ENCODE data around the gene DCPS. TPM values are rescaled to one million over a fixed set of nuclear protein-coding genes. Genes with fewer than 3 reads are reported as not detected.
A peak's percentile ranks its signal among the peaks of the same experiment; 100 is the strongest.

The DCPS gene
- total and polyA plus RNA-seq, 8 donors = 1.8 to 60.3 (median 12.6) TPM

DNA sequence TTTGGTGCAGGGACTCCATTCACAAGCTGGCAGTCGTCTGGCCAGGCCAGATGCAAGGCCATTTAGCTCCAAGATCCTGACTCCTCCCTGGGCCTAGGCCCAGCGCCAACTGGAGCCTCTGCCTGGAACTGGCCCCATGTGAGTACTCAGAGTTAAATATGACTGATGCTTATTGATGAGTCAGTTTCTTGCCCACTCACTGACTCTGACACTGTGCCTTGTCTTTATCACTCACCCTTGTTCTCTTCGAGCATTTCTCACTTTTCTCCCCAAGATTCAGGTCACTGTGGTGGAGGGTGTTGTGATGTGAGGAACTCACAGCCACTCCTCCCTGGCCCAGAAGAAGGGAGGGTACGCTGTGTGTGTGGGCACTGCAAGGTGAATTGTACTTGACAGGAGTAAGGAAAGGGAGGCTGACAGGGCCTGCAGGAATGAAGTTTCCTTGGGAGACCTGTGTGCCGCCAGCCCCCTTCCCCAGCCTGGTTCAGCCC is 28.4 kb downstream of the DCPS start:
- H3K27ac ChIP-seq = peak overlapping the region in 1 of 5 donors; percentile 31
- peaks cover 0 to 52% (median 40%) of the 10 kb centered on the region in 4 donors for H3K36me3 ChIP-seq
- H3K27me3 ChIP-seq = no peaks in the 10 kb centered on the region
- H3K4me3 ChIP-seq = no peak overlapping the region
- DNase-seq = no peak
- peaks cover 0 to 19% (median 1%) of the 10 kb centered on the region in 4 donors for H3K4me1 ChIP-seq
- TF ChIP-seq POLR2A (IDR thresholded peaks at IDR 0.05) = no peak
- TF ChIP-seq, protein P1, sequence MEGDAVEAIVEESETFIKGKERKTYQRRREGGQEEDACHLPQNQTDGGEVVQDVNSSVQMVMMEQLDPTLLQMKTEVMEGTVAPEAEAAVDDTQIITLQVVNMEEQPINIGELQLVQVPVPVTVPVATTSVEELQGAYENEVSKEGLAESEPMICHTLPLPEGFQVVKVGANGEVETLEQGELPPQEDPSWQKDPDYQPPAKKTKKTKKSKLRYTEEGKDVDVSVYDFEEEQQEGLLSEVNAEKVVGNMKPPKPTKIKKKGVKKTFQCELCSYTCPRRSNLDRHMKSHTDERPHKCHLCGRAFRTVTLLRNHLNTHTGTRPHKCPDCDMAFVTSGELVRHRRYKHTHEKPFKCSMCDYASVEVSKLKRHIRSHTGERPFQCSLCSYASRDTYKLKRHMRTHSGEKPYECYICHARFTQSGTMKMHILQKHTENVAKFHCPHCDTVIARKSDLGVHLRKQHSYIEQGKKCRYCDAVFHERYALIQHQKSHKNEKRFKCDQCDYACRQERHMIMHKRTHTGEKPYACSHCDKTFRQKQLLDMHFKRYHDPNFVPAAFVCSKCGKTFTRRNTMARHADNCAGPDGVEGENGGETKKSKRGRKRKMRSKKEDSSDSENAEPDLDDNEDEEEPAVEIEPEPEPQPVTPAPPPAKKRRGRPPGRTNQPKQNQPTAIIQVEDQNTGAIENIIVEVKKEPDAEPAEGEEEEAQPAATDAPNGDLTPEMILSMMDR (IDR thresholded peaks at IDR 0.05) = no peak
- TF ChIP-seq POLR2AphosphoS5 (IDR thresholded peaks at IDR 0.05) = peak in 1 of 3 donors; percentile 16
- H3K9me3 ChIP-seq = no peaks in the 10 kb centered on the region
- intact Hi-C loops (cut with DNase I; ENCODE audit: low total_unique reads) = no loop called here
- WGBS, 5 donors = 73 to 84% (median 79%) methylated on average over 5 of the region's 5 CpGs

- peaks cover 0 to 58% (median 40%) of the 10 kb centered on the region in 4 donors for H3K36me3 ChIP-seq
- 94 to 97% (median 95%) methylated on average over 7 of the region's 7 CpGs for WGBS, 5 donors
- H3K4me3 ChIP-seq = no peak overlapping the region
- intact Hi-C loops (cut with DNase I; ENCODE audit: low total_unique reads) = no loop called here
- DNase-seq = no peak
- no peaks in the 10 kb centered on the region for H3K27me3 ChIP-seq
- TF ChIP-seq, protein P1 (IDR thresholded peaks at IDR 0.05) = no peak
- TF ChIP-seq EP300 (IDR thresholded peaks at IDR 0.05) (no peak), POLR2A (IDR thresholded peaks at IDR 0.05) (no peak), POLR2AphosphoS5 (IDR thresholded peaks at IDR 0.05) (no peak)
- H3K9me3 ChIP-seq = no peaks in the 10 kb centered on the region
- peaks cover 0 to 21% (median 3%) of the 10 kb centered on the region in 4 donors for H3K4me1 ChIP-seq
- no peak overlapping the region for H3K27ac ChIP-seq
Measured at GRCh38 chr11:126333142-126333541, 29.3 kb downstream of the DCPS start.

DNA sequence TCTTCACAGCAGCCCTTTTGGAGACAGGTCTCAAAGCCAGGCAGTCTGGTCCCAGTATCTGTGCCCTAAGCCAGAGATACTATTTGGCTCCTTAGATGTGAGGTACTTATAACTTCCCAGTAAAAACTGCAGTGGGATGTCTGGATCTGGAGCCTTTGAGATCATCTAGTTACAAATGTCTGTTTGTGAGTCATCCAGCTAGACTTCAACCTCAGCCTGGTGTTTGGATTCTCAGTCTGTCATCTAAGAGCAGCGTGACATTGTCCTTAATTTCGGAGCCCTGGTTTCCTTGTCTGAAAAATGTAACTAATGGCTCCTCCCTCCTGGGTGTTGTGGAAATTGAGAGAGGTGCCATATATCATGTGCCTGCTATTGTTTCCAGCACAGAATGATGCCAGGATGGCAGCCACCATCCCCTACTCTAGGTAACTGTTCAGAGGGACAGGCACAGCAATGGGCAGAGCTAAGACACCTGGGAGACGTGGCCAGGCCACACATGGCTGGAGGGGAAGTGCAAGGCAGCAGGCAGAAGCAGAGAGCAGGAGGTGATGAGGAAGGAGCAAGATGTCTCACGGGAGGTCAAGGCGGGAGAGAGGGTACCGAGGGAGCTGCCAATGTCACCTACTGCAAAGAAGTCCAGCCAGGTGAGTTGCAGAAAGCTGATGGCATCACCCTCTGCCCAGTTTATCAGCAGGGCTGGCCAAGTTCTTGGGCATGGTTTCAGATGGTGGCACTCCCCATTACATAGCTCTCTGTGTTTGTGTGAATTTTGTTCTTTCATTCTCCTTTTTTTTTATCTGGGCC is 31.0 kb downstream of the DCPS start:
- H3K4me3 ChIP-seq = no peak overlapping the region
- WGBS, 5 donors = 81 to 91% (median 88%) methylated on average over 6 of the region's 6 CpGs
- no peak for TF ChIP-seq POLR2A (IDR thresholded peaks at IDR 0.05)
- TF ChIP-seq, protein P1 (IDR thresholded peaks at IDR 0.05) = no peak
- TF ChIP-seq EP300 (IDR thresholded peaks at IDR 0.05) = no peak
- no peak for TF ChIP-seq POLR2AphosphoS5 (IDR thresholded peaks at IDR 0.05)
- DNase-seq = no peak
- H3K9me3 ChIP-seq = no peaks in the 10 kb centered on the region
- intact Hi-C loops (cut with DNase I; ENCODE audit: low total_unique reads) = no loop called here
- H3K27me3 ChIP-seq = no peaks in the 10 kb centered on the region
- peaks cover 4 to 34% (median 12%) of the 10 kb centered on the region in 4 donors for H3K4me1 ChIP-seq
- no peak overlapping the region for H3K27ac ChIP-seq
- H3K36me3 ChIP-seq = peaks cover 7 to 65% (median 55%) of the 10 kb centered on the region in 4 donors

GRCh38 chr11:126335463-126335760 is 31.6 kb downstream of the DCPS start:
- Histone ChIP-seq H3K27me3 (no peaks in the 10 kb centered on the region), H3K9me3 (no peaks in the 10 kb centered on the region), H3K27ac (no peak overlapping the region), H3K4me3 (no peak overlapping the region), H3K4me1 (peaks cover 9 to 40% (median 17%) of the 10 kb centered on the region in 4 donors), H3K36me3 (peaks cover 7 to 68% (median 57%) of the 10 kb centered on the region in 4 donors)
- TF ChIP-seq, protein P1 (IDR thresholded peaks at IDR 0.05) = no peak
- no peak for TF ChIP-seq POLR2A (IDR thresholded peaks at IDR 0.05)
- no peak for TF ChIP-seq POLR2AphosphoS5 (IDR thresholded peaks at IDR 0.05)
- TF ChIP-seq EP300 (IDR thresholded peaks at IDR 0.05) = no peak
- intact Hi-C loops (cut with DNase I; ENCODE audit: low total_unique reads) = no loop called here
- no peak for DNase-seq
- WGBS, 5 donors = 81 to 92% (median 86%) methylated on average over 5 of the region's 5 CpGs
